NCI-H1694 treated with DMSO at 0.1 percent for 48 hours (cell line): ENCODE data around the gene TSPAN18.
A peak's percentile ranks its signal among the peaks of the same experiment; 100 is the strongest.
"Not testable (repeated sequence)": the region's sequence is repeated elsewhere in the genome, so short reads cannot be mapped to it uniquely, and the experiment has no call there.

ENCODE experiments used
- DNase-seq: peaks from one replicate; lab custom pipeline; 2025; lab: John Stamatoyannopoulos, UW

TSPAN18 gene

DNA sequence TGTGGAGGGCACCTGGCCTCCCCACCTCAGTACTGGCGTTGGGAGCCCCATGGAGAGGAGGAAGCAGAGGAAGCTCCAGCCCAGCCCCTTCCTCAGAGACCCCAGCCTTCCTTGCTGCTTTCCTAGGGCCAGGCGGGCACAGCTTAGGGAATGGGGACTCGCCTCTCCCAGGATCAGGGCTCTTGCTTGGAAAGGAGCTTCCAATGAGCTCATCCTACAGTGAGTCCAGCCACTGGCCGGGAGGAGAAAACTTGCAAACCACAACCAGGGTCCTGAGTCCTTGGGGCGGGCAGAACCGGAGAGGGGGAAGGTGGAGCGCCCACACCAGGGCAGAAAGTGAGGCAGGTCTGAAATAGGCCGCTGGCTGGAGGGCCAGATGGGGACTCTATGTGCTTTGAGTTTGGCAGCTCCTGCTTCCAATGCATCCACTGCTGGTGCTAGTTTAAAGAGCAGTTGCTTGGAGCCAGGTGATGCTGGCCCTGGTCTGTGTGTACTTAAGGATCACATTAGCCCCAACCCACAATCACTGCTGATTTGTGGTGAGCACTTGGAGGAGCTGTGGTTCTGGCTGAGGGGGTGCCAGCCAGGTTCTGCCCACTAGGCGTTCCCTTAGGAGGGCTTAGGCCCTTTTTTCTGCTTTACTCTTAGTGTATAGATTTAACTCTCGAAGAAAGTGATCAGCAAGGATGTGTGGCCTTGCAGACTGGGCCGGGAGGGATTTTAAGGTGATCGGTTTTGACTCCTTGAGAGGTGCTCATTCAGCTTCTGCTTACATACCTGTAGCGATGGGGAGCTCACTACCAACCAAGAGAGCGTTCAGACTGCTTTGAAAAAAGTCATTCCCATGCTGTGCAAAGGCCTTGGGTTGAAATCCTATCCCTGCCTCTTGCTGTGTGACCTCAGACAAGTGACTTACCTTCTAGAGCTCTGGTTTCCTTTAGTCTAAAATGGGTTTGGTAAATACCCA, 142.0 kb downstream of the TSPAN18 start:
- DNase-seq = peak; percentile 37

DNA sequence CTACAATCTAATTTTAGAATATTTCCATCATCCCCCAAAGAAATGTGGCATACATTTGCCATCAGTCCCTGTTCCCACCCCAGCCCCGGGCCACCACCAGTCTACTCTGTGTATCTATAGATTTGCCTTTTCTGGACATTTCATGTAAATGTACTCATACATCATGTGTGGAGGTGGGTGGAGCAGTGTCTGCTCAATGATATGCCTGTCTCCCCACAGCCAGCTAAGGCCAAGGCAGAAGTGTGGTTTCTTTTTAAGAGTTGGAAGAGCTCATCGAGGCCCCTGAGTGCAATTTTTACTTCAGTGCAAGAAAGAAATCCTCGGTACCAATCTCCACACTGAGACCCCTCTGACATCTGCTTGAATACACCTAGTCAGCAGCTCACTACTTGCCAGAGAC, 143.4 kb downstream of the TSPAN18 start:
- DNase-seq = no peak

- no peak for DNase-seq
Measured at GRCh38 chr11:44870615-44871176, 143.9 kb downstream of the TSPAN18 start.

GRCh38 chr11:44871682-44872081, 144.9 kb downstream of the TSPAN18 start:
- DNase-seq = not testable (repeated sequence)

GRCh38 chr11:44872556-44872955, 145.8 kb downstream of the TSPAN18 start:
- DNase-seq = no peak

DNA sequence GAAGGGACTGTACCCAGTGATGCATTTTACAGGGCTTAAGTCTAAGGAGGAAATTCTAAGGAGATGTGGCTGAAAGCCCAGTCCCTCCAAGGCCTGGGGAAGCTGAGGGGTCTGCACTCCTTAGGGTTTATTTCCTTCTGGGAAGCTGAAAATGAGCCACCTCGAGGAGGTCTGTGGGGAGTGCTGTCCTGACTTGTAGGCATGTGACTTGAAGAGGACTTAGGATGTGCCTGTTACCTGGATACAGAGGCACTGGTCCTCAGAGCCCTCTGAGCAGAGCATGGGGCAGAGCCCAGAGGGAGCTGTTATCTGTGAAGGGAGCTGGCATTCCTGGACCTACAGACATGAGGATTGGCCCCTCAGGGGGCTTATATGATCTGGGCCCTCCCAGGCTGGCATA, 146.8 kb downstream of the TSPAN18 start:
- DNase-seq = no peak

- DNase-seq = no peak
Measured at GRCh38 chr11:44874284-44874683, 147.5 kb downstream of the TSPAN18 start.

- no peak for DNase-seq
Measured at GRCh38 chr11:44875037-44875436, 148.3 kb downstream of the TSPAN18 start.

DNA sequence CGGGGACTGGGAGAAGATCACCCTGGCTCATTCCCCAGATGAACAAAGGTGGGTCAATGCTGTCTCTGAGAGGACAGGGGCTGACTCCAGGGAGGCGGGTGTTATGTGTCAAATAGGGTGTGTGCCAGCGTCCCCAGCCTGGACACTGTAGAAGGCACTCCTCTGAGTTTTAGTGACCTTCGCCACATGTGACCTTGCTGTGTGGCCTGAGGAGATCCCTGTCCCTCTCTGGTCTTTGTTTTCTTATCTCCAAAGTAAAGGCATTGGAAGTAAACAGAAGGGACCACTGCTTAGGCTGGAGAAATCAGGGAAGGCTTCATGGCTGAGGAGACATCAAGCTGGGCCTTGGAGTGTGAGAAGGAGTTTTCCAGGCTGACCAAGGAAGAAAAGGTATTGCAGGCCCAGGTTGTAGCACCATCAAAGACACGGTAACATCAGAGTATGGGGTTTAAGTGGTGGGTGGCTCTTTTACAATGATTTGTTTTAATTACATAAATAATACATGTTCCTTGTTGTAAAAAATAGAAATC, 149.5 kb downstream of the TSPAN18 start:
- DNase-seq = no peak

GRCh38 chr11:44876906-44877305, 150.1 kb downstream of the TSPAN18 start:
- DNase-seq = no peak

DNA sequence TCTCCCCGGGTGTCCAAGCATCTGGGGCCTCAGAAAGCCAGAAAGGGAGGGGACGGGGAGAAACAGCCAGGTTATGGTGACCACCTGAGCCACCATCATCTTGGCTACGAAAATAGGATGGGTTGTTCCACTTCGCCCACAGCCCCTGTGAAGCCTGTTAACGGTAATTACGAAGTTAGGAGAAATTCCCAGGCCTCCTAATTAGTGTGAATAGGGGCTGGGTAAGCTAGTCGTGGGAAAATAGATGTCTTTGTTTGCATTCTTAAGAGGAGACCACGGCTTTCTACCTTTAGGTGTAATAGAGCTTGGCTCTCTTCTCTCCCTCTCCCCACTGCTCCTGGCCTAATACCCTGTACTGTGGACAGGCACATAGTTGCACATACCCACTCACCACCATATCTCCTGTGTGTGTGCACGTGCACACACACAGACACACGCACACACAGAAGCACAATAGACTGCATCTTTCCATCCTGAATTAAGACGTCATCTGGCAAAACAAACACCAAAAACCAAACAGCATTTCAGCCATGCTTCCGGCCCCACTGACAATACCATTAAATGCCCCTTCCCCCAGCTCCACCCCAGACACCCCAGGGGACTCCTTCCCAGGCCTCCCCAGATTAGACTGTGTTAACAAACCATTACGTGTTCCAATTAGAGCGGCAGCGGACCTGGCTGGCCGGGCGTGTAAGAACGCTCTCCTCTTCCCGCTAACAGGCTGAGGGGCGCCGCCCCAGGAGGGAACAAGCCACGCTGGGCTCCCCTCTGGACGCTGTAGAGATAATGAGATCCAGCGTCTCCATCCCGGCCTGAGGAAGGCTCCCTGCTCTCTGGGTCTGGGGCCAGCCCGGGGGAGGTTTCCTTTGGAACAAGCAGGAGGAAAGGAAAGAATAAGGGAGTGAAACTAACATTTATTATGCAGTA, 151.1 kb downstream of the TSPAN18 start:
- DNase-seq = peak; percentile 13

GRCh38 chr11:44878711-44879110, 151.9 kb downstream of the TSPAN18 start:
- no peak for DNase-seq

GRCh38 chr11:44879432-44879831, 152.7 kb downstream of the TSPAN18 start:
- DNase-seq = no peak

GRCh38 chr11:44880511-44880910, 153.7 kb downstream of the TSPAN18 start:
- DNase-seq = no peak

DNA sequence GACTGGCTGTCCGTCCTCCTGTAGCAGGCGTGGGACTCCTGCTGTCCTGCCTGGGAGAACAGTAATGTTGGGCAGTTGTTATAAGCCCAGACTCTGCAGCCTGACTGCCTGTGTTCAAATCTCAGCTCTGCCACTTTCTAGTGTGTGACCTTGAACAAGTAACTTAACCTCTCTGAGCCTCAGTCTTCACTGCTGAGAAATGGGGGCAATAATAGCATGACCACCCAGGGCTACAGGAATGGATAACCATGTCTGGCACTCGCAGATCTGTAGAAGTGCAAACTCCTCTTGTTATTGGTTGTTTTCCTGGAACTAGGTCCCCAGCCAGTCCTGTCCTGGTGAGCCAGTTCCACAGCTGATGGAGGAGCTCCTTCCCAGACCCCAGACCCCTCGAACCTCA, 154.2 kb downstream of the TSPAN18 start:
- no peak for DNase-seq

DNA sequence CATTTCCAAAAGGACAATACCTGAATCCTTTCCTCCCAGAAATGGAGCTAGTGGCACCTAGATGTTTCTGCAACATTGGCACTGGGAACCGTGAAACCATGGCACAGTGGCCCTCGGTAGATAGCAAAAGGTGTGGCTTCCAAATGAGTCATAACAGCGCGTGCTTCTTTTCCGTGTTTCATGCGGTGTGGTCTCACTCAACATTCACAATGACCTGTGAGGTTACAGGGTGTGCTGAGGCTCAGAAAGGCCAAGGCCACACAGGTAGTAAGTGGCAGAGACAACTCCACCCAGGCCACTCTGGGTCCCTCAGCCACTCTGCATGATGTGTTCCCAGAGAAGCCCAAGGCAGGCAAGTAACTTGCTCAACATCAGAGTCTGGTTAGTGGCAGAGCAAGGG, 156.5 kb downstream of the TSPAN18 start:
- DNase-seq = no peak

DNA sequence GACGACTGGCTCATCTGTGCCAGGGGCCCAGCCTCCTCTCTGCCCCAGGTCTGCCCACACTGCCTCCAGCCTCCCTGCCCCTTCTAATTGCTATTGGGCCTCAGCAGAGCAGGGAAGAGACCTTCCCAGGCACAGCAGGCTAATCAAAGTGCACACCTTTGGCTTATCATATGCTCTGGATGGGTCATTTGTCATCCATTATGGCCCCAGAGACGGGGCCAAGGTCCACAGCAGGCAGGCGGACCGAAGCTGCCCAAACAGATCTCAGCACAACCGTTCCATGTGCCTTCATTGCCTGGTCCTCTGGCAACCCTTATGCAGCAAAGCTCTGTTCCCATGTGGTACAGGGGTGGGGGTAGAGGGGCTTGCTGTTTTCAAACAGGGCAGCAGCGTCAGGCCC, 157.3 kb downstream of the TSPAN18 start:
- DNase-seq = no peak

DNA sequence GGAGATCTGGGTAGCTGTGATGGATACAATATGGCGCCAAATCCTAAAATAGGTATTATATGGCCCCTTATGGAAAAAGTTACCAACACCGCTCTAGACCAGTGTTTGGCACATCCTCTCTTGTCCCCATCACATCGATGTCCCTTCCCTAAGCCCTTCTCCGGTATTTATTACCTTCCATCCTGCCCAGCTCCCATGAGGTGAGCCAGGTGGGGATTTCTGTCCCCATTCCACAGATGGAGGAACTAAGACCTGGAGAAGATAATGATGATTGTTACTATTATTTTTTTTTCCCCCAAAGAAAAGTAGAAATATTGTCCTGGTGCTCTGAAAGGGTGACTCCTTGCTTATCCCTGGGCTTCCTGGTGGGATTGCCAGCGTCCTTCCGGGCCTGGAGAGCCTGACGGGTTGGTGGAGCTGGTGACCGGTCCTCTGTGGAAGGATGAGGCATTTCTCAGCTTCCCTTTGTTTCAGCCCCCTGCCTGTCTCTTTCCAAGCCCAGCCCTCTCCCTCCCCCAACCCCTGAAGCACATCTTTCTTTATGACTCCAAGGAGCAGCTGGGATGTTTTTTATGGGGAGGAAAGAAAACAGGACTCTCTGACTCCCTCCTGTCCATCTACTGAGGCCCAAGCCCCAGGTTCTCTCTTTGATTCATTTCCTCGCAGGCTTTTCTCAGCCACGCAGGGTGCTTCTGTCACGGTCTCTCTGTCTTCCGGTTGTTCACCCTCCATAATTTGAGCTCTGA, 158.5 kb downstream of the TSPAN18 start:
- DNase-seq = no peak

DNA sequence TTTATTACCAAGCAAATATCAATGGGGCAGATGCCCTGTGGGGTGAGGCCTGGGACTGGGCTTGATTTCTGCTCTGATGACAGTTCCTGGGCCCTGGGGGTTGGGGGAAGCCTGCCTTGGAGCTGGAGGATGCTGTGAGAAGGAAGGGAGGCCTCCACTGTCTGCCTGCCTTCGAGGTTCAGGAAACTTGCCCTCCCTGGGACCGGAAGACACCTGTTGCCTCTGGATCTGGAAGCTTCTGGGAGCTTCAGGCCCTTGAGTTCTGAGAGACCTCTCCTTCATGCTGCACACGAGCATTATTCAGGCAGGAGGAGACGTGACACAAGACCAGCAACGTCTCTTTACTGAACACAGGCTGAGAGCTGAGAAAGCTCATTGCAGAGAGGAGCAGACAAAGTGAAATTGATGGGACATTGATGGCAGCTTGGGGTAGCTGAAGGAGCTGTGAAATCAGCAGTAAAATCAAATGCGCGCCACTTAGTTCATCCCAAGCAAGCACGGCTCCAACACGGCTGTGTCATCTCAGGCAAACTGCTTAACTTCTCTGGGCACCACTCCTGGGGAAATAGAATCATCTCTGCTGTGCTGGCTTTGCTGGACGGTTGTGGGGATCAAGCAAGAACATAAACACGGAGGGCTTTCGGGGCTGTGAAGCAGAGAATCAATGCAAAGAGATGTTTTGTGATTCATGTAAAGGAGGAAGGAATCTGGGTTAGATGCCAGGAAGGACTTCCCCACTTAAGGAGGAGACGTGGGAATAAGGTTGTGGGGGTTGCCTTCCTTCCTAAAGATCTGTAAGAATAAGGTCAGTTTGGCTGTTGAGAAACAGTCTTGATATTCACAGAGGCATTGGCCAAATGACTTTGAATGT, 159.4 kb downstream of the TSPAN18 start:
- DNase-seq = no peak

DNA sequence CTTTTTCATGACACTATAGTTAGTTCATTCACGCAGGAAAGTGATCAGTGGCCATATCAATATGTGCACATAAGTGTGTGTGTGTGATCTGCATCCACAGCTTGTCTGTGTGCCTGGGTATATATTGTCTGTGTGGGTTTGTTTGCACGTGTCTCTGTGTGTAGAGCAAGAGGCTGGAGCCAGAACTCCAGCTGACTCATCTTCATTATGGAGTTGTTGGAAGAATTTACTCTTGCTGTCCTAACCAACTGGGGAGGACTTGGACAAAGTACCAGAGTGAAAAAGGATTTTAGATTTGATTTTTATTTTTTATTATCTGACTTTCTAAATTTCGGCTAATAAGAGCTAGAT, 160.0 kb downstream of the TSPAN18 start:
- DNase-seq = no peak

- no peak for DNase-seq
Measured at GRCh38 chr11:44887636-44888035, 160.9 kb downstream of the TSPAN18 start.
